HEK293 (cell line): ENCODE measurements around the gene TYR.

ENCODE experiments used
- MZF1 ChIP-seq: fragments of 450-650 bp; formaldehyde crosslinking; IDR thresholded peaks from 2 replicates; pipeline ENCODE4 v1.5.1; 2017; ENCODE audit warnings: missing biosample characterization, missing genetic modification characterization, borderline replicate concordance
- ZNF292 ChIP-seq: fragments of 450-650 bp; formaldehyde crosslinking; IDR thresholded peaks from 2 replicates; pipeline ENCODE4 v1.5.1; 2016; ENCODE audit warnings: low read depth, missing biosample characterization, missing genetic modification characterization, borderline replicate concordance
- ZSCAN23 ChIP-seq: fragments of 450-650 bp; formaldehyde crosslinking; IDR thresholded peaks from 2 replicates; pipeline ENCODE4 v1.5.1; 2016; ENCODE audit warnings: missing biosample characterization, missing genetic modification characterization
- TF ChIP-seq, protein P1 (sequence below): fragments of 450-650 bp; formaldehyde crosslinking; IDR thresholded peaks from 2 replicates; pipeline ENCODE4 v1.5.1; 2016; ENCODE audit warnings: missing biosample characterization, missing genetic modification characterization
- TF ChIP-seq, protein P2 (sequence below): fragments of 450-650 bp; formaldehyde crosslinking; IDR thresholded peaks from 2 replicates; pipeline ENCODE4 v1.5.1; 2016; ENCODE audit warnings: missing biosample characterization, missing genetic modification characterization

DNA sequence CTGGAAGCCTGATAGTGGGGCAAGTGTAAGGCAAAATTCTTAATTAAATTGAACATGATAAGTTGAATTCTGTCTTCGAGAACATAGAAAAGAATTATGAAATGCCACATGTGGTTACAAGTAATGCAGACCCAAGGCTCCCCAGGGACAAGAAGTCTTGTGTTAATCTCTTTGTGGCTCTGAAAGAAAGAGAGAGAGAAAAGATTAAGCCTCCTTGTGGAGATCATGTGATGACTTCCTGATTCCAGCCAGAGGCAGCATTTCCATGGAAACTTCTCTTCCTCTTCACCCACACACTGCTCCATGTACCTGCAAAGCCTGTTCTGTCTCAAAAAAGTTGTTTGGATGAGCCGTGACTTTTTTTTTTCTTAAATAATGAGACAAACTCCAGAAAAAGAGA lies 1.9 kb upstream of the TYR start:
- TF ChIP-seq, protein P1, sequence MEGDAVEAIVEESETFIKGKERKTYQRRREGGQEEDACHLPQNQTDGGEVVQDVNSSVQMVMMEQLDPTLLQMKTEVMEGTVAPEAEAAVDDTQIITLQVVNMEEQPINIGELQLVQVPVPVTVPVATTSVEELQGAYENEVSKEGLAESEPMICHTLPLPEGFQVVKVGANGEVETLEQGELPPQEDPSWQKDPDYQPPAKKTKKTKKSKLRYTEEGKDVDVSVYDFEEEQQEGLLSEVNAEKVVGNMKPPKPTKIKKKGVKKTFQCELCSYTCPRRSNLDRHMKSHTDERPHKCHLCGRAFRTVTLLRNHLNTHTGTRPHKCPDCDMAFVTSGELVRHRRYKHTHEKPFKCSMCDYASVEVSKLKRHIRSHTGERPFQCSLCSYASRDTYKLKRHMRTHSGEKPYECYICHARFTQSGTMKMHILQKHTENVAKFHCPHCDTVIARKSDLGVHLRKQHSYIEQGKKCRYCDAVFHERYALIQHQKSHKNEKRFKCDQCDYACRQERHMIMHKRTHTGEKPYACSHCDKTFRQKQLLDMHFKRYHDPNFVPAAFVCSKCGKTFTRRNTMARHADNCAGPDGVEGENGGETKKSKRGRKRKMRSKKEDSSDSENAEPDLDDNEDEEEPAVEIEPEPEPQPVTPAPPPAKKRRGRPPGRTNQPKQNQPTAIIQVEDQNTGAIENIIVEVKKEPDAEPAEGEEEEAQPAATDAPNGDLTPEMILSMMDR (tag by site-specific recombination) = no peak
- no peak for TF ChIP-seq ZSCAN23 (tag by site-specific recombination)
- TF ChIP-seq, protein P2, sequence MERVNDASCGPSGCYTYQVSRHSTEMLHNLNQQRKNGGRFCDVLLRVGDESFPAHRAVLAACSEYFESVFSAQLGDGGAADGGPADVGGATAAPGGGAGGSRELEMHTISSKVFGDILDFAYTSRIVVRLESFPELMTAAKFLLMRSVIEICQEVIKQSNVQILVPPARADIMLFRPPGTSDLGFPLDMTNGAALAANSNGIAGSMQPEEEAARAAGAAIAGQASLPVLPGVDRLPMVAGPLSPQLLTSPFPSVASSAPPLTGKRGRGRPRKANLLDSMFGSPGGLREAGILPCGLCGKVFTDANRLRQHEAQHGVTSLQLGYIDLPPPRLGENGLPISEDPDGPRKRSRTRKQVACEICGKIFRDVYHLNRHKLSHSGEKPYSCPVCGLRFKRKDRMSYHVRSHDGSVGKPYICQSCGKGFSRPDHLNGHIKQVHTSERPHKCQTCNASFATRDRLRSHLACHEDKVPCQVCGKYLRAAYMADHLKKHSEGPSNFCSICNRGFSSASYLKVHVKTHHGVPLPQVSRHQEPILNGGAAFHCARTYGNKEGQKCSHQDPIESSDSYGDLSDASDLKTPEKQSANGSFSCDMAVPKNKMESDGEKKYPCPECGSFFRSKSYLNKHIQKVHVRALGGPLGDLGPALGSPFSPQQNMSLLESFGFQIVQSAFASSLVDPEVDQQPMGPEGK (tag by site-specific recombination) = no peak
- no peak for TF ChIP-seq ZNF292 (tag by site-specific recombination)
- no peak for TF ChIP-seq MZF1
